Transverse colon (tissue), 3 donors: Measurements from ENCODE around the gene RAB35.

Experiments
- CTCF ChIP-seq, 5 experiments: fragments of 200-600 bp in 3 of 5; fragments of 450-650 bp in 2 of 5; sonication (generic) in 3 of 5; IDR thresholded peaks; 1 replicate in 2 of 5; 2 replicates in 3 of 5; pipeline ENCODE4 v1.5.1; 2016 to 2017; ENCODE audit warnings: antibody characterized with exemption in 5 of 5, inconsistent platforms in 3 of 5, mild to moderate bottlenecking in 2 of 5, moderate library complexity in 1 of 5
- POLR2A ChIP-seq: fragments of 450-650 bp; IDR thresholded peaks from one replicate; pipeline ENCODE4 v1.6.1; 2016; ENCODE audit warnings: antibody characterized with exemption, mild to moderate bottlenecking, moderate library complexity

GRCh38 chr12:120101617-120102016 lies 14.9 kb downstream of the RAB35 start:
- no peak for TF ChIP-seq CTCF (IDR thresholded peaks at IDR 0.05)
- TF ChIP-seq POLR2A: no peak
